Upper lobe of left lung (tissue), 4 donors: Measurements from ENCODE around the gene AP1G1.

Experiments
- CTCF ChIP-seq, 6 experiments: fragments of 450-650 bp in 4 of 6; fragments of 200-600 bp in 2 of 6; sonication (generic) in 2 of 6; IDR thresholded peaks; one replicate each; pipeline ENCODE4 v1.5.1; 2016 to 2019; ENCODE audit warnings: antibody characterized with exemption in 6 of 6
- EP300 ChIP-seq, 4 donors: sonication (generic); formaldehyde crosslinking; IDR thresholded peaks; one replicate each; pipeline ENCODE4 v1.5.1; 2017; ENCODE audit warnings: antibody characterized with exemption in 4 of 4, control low read depth in 2 of 4
- POLR2A ChIP-seq, 4 donors: fragments of 450-650 bp; IDR thresholded peaks; one replicate each; pipeline ENCODE4 v1.5.1; 2016 to 2017; ENCODE audit warnings: antibody characterized with exemption in 4 of 4, mild to moderate bottlenecking in 2 of 4
- POLR2AphosphoS5 ChIP-seq, 2 donors: sonication (generic); formaldehyde crosslinking; IDR thresholded peaks; one replicate each; pipeline ENCODE4 v1.5.1; 2017; ENCODE audit warnings: antibody characterized with exemption in 2 of 2

- no peak for TF ChIP-seq CTCF (IDR thresholded peaks at IDR 0.05)
- no peak for TF ChIP-seq EP300 (IDR thresholded peaks at IDR 0.05)
- no peak for TF ChIP-seq POLR2A (IDR thresholded peaks at IDR 0.05)
- no peak for TF ChIP-seq POLR2AphosphoS5 (IDR thresholded peaks at IDR 0.05)
Measured at GRCh38 chr16:71737501-71737900, 71.1 kb downstream of the AP1G1 start.
